Mucosa of stomach (tissue), 1 donor: ENCODE data around the gene SIAH2.
A peak's percentile ranks its signal among the peaks of the same experiment; 100 is the strongest.

ENCODE experiments used
- H3K27me3 ChIP-seq: one replicate; pipeline ENCODE4 v1.7.0; 2013; ENCODE audit warnings: mild to moderate bottlenecking, low read length; ENCODE audit not compliant: control insufficient read depth, insufficient read depth
- H3K36me3 ChIP-seq: one replicate; pipeline ENCODE4 v1.7.0; 2013; ENCODE audit warnings: low read length; ENCODE audit not compliant: control insufficient read depth, insufficient read depth
- H3K4me1 ChIP-seq: one replicate; pipeline ENCODE4 v1.7.0; 2013; ENCODE audit warnings: mild to moderate bottlenecking, low read length; ENCODE audit not compliant: control insufficient read depth, insufficient read depth
- H3K4me3 ChIP-seq: one replicate; pipeline ENCODE4 v1.7.0; 2013; ENCODE audit warnings: low read length
- H3K9ac ChIP-seq: one replicate; pipeline ENCODE4 v1.7.0; 2013; ENCODE audit warnings: mild to moderate bottlenecking, low read length, moderate library complexity
- H3K9me3 ChIP-seq: one replicate; pipeline ENCODE4 v1.7.0; 2013; ENCODE audit warnings: mild to moderate bottlenecking, low read length, moderate library complexity; ENCODE audit not compliant: control insufficient read depth
- donor health status: Pancreatic carcinoma.

SIAH2 gene

DNA sequence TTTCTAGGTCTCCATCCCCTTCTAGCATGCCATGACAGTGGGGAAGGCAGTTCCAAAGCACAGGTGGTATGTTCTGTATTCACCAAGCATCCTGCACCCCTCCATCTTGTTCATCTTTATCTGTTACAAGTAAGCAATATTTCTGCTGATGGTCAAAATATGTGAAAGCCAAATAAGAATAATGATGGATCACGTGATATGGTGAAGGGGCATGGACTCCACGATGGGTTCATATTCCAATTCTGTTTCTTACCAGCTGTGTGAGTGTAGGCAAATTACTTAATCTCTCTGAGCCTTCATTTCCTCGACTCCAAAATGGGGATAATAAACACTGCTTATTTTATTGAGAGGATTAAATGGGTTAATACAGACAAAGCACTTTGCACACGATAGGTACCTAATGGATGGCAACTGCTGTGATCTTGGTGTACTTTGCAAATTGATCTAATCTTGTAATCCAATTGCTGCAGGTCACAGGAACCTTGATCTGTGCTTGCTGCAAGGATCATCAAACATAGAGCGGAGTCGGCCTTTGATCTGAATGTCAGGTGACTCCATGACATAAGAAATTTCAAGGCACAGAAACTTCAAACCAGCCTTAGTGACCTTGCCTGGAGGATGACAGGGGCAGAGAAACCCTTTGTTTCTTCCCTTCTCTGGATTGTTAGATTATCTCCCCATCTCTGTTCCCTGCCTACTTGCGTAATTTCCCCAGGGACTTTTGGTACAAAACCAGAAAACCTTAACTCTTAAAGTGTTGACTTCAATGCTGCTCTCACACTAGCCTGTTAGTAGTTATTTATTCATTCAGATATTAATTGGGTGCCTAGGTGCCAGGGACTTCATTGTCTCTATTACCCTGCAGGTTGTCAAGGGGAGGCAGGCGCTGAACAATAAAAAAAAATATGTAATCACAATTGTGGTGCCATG, 25.8 kb downstream of the SIAH2 start:
- H3K9me3 ChIP-seq: no peaks in the 10 kb centered on the region
- H3K27me3 ChIP-seq: no peaks in the 10 kb centered on the region
- no peak overlapping the region for H3K4me3 ChIP-seq
- peaks cover 6% of the 10 kb centered on the region for H3K36me3 ChIP-seq
- H3K9ac ChIP-seq: no peak overlapping the region
- H3K4me1 ChIP-seq: peaks cover 21% of the 10 kb centered on the region

DNA sequence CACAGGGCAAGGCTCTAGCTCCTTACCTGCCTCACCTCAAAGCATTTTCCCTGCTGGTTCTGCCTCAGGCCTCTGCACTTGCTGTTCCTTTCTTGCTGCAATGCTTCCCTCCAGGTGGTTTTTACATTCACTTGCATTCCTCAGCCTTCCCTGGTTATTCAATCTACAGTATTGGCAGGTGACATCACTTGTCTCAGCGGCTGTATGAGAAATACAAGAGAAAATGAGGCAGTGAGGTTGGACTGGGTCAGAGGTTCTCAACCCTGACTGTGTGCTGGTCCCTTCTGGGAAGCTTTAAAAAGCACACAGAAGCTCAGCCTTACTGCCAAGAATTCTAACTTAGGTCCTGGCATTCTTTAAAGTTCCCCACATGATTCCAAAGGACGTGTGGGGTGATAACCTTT, 26.7 kb downstream of the SIAH2 start:
- Histone ChIP-seq H3K4me3 (no peak overlapping the region), H3K9ac (no peak overlapping the region), H3K9me3 (no peaks in the 10 kb centered on the region), H3K27me3 (no peaks in the 10 kb centered on the region), H3K36me3 (peaks cover 4% of the 10 kb centered on the region), H3K4me1 (peaks cover 21% of the 10 kb centered on the region)

DNA sequence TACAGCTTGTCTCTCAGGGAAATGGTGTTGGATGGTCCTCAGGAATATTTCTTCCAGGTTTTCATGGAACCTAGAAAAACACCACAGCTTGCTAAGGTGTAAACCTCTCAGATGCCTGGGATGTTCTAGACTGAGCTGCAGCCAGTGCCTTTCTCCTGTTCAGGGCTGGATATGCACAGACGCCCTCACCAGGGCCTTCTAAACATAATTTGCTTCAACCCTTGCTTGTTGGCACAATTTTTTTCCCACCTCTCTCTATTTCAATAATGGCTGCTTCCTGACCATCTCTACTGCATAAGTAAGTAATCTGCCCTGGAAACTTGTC, 28.2 kb downstream of the SIAH2 start:
- Histone ChIP-seq H3K9ac (no peak overlapping the region), H3K9me3 (no peaks in the 10 kb centered on the region), H3K4me1 (peaks cover 21% of the 10 kb centered on the region), H3K4me3 (no peak overlapping the region), H3K36me3 (no peaks in the 10 kb centered on the region), H3K27me3 (no peaks in the 10 kb centered on the region)

DNA sequence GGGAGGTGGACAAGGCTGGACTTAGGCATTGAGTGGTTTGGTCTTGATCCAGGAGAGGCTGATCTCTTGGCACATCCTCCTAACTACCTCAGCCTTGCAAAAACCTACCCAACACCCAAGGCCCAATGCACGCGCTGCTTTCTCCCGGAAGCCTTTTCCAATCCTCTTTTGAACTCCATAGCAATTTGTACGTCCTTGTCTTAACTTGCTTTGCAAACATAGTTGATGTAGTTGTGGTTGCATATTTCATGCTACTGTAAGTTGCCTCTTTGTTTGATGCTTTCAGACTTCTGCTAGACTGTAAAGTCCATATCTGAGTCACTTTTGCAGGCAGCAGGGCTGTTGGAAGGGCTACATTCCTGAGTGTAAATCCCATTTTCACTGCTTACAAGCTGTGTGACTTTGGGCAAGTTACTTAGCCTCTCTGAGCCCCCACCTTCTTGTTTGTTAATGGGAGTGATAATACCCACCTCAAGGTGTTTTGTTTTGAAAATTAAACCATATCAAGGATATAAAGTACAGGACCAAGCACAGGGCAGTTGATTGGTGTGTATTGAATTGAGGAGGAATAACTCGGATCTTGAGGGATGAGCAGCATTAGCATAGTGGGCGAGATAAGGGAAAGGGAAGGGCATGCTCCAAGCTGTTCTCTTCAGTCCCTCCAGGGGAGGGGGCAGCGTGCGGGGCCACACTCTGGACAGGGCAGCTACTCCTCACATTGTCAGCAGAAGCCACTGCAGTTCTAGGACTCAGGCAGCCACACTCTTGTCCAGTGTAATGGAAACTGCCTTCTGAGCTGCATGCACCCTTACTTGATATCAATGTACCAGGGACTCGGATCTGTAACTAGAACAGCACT, 28.8 kb downstream of the SIAH2 start:
- no peak overlapping the region for H3K4me3 ChIP-seq
- H3K4me1 ChIP-seq: peaks cover 21% of the 10 kb centered on the region
- no peaks in the 10 kb centered on the region for H3K27me3 ChIP-seq

DNA sequence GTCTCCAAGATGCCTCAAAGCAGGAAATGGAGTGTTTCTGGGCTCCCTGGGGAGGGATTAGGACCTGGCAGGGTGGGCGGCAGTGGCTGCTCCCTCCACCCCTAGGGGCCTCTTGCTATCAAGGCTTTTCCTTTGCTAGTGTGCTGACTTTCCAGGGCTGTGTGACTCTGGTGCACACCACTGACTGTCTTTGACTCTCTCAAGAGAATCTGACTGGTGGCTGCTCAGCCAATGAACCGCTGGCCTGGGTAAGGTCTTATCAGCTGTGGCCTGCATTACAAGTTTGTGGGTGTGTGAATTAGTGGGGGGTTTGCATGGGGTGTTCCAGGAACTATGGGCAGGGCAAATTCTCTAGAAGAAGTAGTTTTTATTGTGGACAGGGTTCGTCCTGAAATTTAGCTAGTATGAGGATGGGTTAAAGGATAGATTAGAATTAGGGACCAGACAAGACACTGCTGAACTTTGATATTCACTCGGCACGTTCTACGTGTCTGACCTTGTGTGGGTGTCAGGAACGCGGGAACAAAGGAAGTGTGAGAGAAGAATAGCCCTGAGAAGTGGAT, 29.5 kb downstream of the SIAH2 start:
- no peak overlapping the region for H3K9ac ChIP-seq
- H3K4me3 ChIP-seq: no peak overlapping the region
- H3K9me3 ChIP-seq: no peaks in the 10 kb centered on the region
- H3K4me1 ChIP-seq: peaks cover 16% of the 10 kb centered on the region
- no peaks in the 10 kb centered on the region for H3K27me3 ChIP-seq
- H3K36me3 ChIP-seq: no peaks in the 10 kb centered on the region

More for the DNA sequence above, 28.8 kb downstream of the SIAH2 start:
- no peaks in the 10 kb centered on the region for H3K36me3 ChIP-seq
- no peak overlapping the region for H3K9ac ChIP-seq
- H3K9me3 ChIP-seq: no peaks in the 10 kb centered on the region

DNA sequence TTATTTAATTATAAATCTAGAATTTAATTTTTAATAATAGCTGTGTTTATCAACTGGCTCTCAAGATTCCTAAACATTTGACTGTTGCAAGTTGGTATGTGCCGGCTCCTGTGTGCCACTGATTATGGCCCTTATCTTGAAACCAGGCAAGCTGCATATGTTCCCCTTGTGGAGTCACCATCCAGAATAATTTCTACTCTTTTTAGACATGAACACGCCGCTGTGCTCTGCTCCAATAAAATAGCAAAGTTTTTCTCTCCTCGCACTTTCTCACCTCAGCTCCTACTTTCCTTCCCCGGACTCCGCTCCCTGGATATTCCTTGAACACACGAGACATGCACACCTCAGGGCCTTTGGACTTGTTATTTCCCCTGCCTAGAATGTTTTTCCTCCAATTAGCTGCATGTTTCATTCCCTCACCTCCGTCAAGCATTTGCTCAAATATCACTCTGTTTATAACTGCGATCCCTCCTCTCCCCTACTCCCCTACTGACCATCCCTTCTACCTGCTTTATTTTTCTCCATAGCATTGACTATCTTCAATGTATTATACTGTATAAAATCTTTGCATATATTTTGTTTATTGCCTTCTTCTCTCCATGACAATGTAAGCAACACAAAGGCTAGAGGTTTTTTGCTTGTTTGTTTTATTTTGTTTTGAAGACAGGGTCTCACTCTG, 33.1 kb downstream of the SIAH2 start:
- H3K4me1 ChIP-seq: peaks cover 8% of the 10 kb centered on the region
- no peak overlapping the region for H3K4me3 ChIP-seq
- no peaks in the 10 kb centered on the region for H3K9me3 ChIP-seq
- no peak overlapping the region for H3K9ac ChIP-seq
- H3K36me3 ChIP-seq: no peaks in the 10 kb centered on the region
- H3K27me3 ChIP-seq: no peaks in the 10 kb centered on the region

DNA sequence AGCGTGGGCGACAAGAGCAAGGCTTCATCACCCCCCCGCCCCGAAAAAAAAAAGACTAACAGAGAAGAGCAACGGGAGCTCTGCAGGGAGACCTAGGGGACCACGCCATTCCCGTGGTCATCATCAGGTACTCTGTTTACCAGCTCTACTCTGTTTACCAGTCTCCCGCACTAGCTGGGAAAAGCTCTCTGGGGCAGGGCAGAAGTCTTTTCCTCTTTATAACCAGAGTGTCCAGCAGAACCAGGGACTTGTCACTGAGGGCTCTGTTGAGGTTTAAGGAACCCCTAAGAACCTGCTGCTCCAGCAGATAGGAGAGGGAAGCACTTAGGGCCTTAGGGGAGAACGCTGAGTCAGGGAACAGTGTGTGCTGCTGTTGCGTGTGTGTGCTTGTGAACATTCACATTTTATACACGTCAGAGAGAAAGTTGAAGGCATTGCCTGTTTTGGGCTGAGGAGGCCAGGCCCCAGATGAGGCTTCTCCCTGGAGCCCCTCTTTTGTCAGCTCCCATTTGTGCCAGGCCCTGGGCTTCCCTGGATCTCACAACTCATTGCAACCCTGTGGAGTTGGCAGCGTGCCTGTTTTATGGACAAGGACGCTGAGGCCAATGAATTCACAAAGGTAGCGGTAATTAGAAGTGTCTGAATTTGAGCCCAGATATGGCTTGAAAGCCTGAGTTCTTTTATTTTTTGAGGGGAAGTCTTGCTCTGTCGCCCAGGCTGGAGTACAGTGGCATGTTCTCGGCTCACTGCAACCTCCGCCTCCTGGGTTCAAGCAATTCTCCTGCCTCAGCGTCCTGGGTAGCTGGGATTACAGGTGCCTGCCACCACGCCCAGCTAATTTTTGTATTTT, 35.1 kb downstream of the SIAH2 start:
- H3K9me3 ChIP-seq: no peaks in the 10 kb centered on the region
- H3K36me3 ChIP-seq: no peaks in the 10 kb centered on the region
- H3K4me1 ChIP-seq: peaks cover 23% of the 10 kb centered on the region
- no peak overlapping the region for H3K9ac ChIP-seq
- H3K4me3 ChIP-seq: no peak overlapping the region
- H3K27me3 ChIP-seq: no peaks in the 10 kb centered on the region

DNA sequence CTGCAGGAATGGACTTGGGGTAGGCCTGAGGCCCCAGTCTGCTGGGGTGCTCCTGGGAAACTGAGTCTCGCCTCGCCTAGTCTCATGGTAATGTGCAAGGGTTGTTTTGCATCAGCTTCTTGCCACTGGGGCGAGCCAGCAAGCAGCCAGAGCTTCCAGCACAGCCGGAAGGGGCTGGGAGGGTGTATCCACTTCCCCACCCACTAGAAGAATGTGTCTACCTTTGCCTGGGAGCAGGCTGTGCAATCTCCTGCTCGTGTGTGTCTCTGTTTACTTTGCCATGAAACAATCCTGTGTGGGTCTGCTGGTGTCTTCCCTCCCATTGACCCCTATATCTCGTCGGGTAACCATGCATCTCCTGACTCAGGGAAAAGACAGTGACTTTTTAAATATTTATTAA, 37.4 kb downstream of the SIAH2 start:
- no peaks in the 10 kb centered on the region for H3K9me3 ChIP-seq
- no peaks in the 10 kb centered on the region for H3K27me3 ChIP-seq

DNA sequence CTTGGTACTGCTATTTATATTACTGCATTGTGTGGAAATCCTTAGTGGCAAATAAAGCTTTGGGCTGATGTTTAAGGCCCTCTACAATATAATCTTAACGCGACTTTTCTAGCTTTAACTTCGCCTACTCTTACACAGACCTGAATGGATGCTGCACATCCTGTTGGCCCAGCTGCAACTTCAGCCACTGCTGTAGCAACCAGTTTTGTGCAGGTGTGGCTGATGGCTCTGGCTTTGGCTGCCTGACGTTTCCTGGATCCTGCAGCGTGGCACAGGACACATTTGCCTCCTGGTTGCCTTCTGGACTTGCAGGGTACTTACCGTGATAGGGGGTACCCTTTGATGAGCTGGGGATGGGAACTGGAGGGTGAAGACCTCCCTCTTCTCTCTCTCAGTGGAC, 39.0 kb downstream of the SIAH2 start:
- Histone ChIP-seq H3K27me3 (no peaks in the 10 kb centered on the region), H3K9ac (peak overlapping the region; percentile 40), H3K36me3 (no peaks in the 10 kb centered on the region), H3K9me3 (no peaks in the 10 kb centered on the region), H3K4me1 (peaks cover 23% of the 10 kb centered on the region), H3K4me3 (no peak overlapping the region)

More for the DNA sequence above, 37.4 kb downstream of the SIAH2 start:
- no peaks in the 10 kb centered on the region for H3K36me3 ChIP-seq
- no peak overlapping the region for H3K9ac ChIP-seq
- no peak overlapping the region for H3K4me3 ChIP-seq
- H3K4me1 ChIP-seq: peaks cover 23% of the 10 kb centered on the region

DNA sequence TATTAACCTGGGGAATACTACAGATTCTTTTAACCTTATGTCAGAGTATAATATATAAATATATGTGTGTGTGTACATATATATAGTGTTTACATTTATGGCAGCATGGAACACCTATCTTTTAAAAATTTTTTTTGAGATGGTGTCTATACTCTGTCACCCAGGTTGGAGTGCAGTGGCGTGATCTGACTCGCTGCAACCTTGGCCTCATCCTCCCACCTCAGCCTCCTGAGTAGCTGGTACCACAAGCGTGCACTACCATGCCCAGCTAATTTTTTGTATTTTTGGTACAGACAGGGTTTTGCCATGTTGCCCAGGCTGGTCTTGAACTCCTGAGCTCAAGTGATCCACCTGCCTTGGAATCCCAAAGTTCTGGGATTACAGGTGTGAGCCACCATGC, 40.7 kb downstream of the SIAH2 start:
- H3K4me3 ChIP-seq: no peak overlapping the region
- H3K9ac ChIP-seq: no peak overlapping the region
- no peaks in the 10 kb centered on the region for H3K9me3 ChIP-seq
- H3K27me3 ChIP-seq: no peaks in the 10 kb centered on the region
- peaks cover 23% of the 10 kb centered on the region for H3K4me1 ChIP-seq
- no peaks in the 10 kb centered on the region for H3K36me3 ChIP-seq
